Neural cell (in vitro differentiated cells): ENCODE results near the gene TYW1. TPM values are rescaled to one million over a fixed set of nuclear protein-coding genes. Genes with fewer than 3 reads are reported as not detected.
"Not testable (repeated sequence)": the region's sequence is repeated elsewhere in the genome, so short reads cannot be mapped to it uniquely, and the experiment has no call there.

ENCODE experiments used
- H2AFZ ChIP-seq: fragments of 200-600, 300-800 bp; sonication (generic), shearing (Covaris generic); 2 replicates; pipeline ENCODE4 v1.6.0; 2014; ENCODE audit warnings: low read depth, mild to moderate bottlenecking, antibody characterized with exemption, low read length, moderate library complexity
- H3F3A ChIP-seq: fragments of 200-600 bp; shearing (Covaris generic); 2 replicates; pipeline ENCODE4 v1.6.1; 2016; ENCODE audit warnings: mild to moderate bottlenecking, moderate library complexity, mixed read lengths, antibody characterized with exemption, low read length; ENCODE audit not compliant: insufficient read depth, poor library complexity, severe bottlenecking
- H3K27ac ChIP-seq: fragments of 200-600, 300-800 bp; sonication (generic), shearing (Covaris generic); 2 replicates; pipeline ENCODE4 v1.5.1; 2014; ENCODE audit warnings: mild to moderate bottlenecking, low read length, moderate library complexity
- H3K27me3 ChIP-seq: fragments of 300-800, 200-600 bp; sonication (generic), shearing (Covaris generic); 2 replicates; pipeline ENCODE4 v1.6.0; 2014; ENCODE audit warnings: mild to moderate bottlenecking, low read depth, low read length, moderate library complexity; ENCODE audit not compliant: insufficient read depth
- H3K36me3 ChIP-seq: fragments of 300-800, 200-600 bp; sonication (generic), shearing (Covaris generic); 2 replicates; pipeline ENCODE4 v1.5.1; 2014; ENCODE audit warnings: mild to moderate bottlenecking, antibody characterized with exemption, low read length, moderate library complexity; ENCODE audit not compliant: insufficient read depth
- H3K4me2 ChIP-seq: fragments of 300-800, 200-600 bp; sonication (generic), shearing (Covaris generic); 2 replicates; pipeline ENCODE4 v1.6.0; 2014; ENCODE audit warnings: mild to moderate bottlenecking, low read length
- H3K4me3 ChIP-seq: fragments of 300-800, 200-600 bp; sonication (generic), shearing (Covaris generic); 2 replicates; pipeline ENCODE4 v1.5.1; 2014; ENCODE audit warnings: mild to moderate bottlenecking, low read length, moderate library complexity
- H3K79me2 ChIP-seq: fragments of 200-600 bp; shearing (Covaris generic); replicated peaks from 2 replicates; pipeline ENCODE4 v1.6.0; 2014; ENCODE audit warnings: mild to moderate bottlenecking, low read length, moderate library complexity; ENCODE audit not compliant: insufficient read depth
- H3K9ac ChIP-seq: fragments of 300-800, 200-600 bp; sonication (generic), shearing (Covaris generic); 2 replicates; pipeline ENCODE4 v1.6.1; 2016; ENCODE audit warnings: mild to moderate bottlenecking, low read length, mixed read lengths
- H3K9me2 ChIP-seq: fragments of 200-600 bp; shearing (Covaris generic); 2 replicates; pipeline ENCODE4 v1.6.1; 2016; ENCODE audit warnings: mild to moderate bottlenecking, low read length, mixed read lengths; ENCODE audit not compliant: insufficient read depth
- H3K9me3 ChIP-seq: fragments of 200-600, 300-800 bp; sonication (generic), shearing (Covaris generic); 2 replicates; pipeline ENCODE4 v1.6.1; 2016; ENCODE audit warnings: mild to moderate bottlenecking, mixed run types, low read length, moderate library complexity, mixed read lengths
- H4K20me1 ChIP-seq: fragments of 200-600 bp; shearing (Covaris generic); 2 replicates; pipeline ENCODE4 v1.6.1; 2016; ENCODE audit warnings: mild to moderate bottlenecking, mixed run types; ENCODE audit not compliant: insufficient read depth
- CTCF ChIP-seq: fragments of 450-650 bp; IDR thresholded peaks from 2 replicates; pipeline ENCODE4 v1.5.1; 2014; ENCODE audit warnings: antibody characterized with exemption, mild to moderate bottlenecking, moderate library complexity; ENCODE audit not compliant: poor library complexity, severe bottlenecking
- EP300 ChIP-seq: fragments of 450-650 bp; conservative IDR thresholded peaks from 2 replicates; pipeline ENCODE4 v1.6.1; 2014; ENCODE audit warnings: antibody characterized with exemption, mild to moderate bottlenecking, moderate library complexity; ENCODE audit not compliant: poor library complexity, severe bottlenecking
- EZH2 ChIP-seq: fragments of 200-600, 300-800 bp; shearing (Covaris generic), sonication (generic); IDR thresholded peaks from 2 replicates; pipeline ENCODE4 v1.6.1; 2014; ENCODE audit warnings: antibody characterized with exemption, low read length, borderline replicate concordance, mild to moderate bottlenecking; ENCODE audit not compliant: insufficient read depth, poor library complexity, severe bottlenecking
- MXI1 ChIP-seq: fragments of 450-650 bp; conservative IDR thresholded peaks from 2 replicates; pipeline ENCODE4 v1.6.1; 2014; ENCODE audit warnings: antibody characterized with exemption, mild to moderate bottlenecking; ENCODE audit not compliant: poor library complexity, severe bottlenecking
- POLR2AphosphoS5 ChIP-seq: IDR thresholded peaks from 2 replicates; pipeline ENCODE4 v1.6.1; 2012
- RAD21 ChIP-seq: fragments of 450-650 bp; conservative IDR thresholded peaks from 2 replicates; pipeline ENCODE4 v1.6.1; 2014; ENCODE audit warnings: antibody characterized with exemption, mild to moderate bottlenecking, moderate library complexity
- REST ChIP-seq: IDR thresholded peaks from 2 replicates; pipeline ENCODE4 v1.6.1; 2012; ENCODE audit warnings: borderline replicate concordance
- SMC3 ChIP-seq: fragments of 450-650 bp; conservative IDR thresholded peaks from 2 replicates; pipeline ENCODE4 v1.6.1; 2014; ENCODE audit warnings: antibody characterized with exemption, mild to moderate bottlenecking, moderate library complexity; ENCODE audit not compliant: poor library complexity
- TAF1 ChIP-seq: IDR thresholded peaks from 2 replicates; pipeline ENCODE4 v1.6.1; 2012; ENCODE audit warnings: low read depth
- polyA plus RNA-seq: library from polyadenylated mRNA; depleted of rRNA; stranded (reverse); fragments of >200 nt; gene quantifications from 2 replicates; pipeline ENCODE4 v1.2.3, GENCODE V29; 2014

The TYW1 gene
- polyA plus RNA-seq, 1 donor from 2014 or later = 14.9 TPM

DNA sequence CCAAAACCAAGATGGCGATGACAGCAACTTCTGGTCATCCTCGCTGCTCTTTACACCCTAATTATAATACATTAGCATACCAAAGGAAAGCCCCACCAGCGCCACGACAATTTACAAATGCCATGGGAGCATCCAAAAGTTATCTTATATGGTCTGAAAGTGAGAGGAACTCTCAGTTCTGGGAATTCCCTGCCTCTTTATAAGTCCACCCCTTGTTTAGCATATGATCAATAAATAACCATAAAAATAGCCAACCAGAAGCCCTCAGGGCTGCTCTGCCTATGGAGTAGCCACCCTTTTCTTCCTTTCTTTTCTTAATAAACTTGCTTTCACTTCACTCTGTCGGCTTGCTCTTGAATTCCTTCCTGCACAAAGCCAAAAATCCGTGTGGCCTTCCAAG, 262.7 kb downstream of the TYW1 start:
- H4K20me1 ChIP-seq, H3K9me3 ChIP-seq, H3K9ac ChIP-seq, H3K4me2 ChIP-seq, H2AFZ ChIP-seq, H3K36me3 ChIP-seq, H3K27ac ChIP-seq, H3K9me2 ChIP-seq, H3K4me3 ChIP-seq, H3K79me2 ChIP-seq, H3K27me3 ChIP-seq, H3F3A ChIP-seq: not testable (repeated sequence)

DNA sequence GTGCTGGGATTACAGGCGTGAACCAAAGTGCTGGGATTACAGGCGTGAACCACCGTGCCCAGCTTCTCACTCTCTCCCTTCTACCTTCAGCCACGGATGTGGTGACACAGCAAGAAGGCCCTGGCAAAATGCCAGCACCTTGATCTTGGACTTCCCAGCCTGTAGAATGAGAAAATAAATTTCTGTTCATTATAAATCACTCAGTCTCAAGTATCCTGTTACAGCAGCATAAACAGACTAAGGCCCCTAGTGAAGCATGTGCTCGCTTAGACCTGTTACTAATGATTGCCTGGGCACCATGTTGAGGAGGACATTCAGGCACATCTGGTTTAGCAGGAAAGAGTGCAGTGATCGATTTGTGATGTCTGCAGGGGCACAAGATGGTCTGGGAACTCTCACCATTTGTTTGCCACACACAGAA, 263.5 kb downstream of the TYW1 start:
- H3F3A ChIP-seq, H4K20me1 ChIP-seq, H2AFZ ChIP-seq, H3K27ac ChIP-seq, H3K9me3 ChIP-seq, H3K79me2 ChIP-seq, H3K9me2 ChIP-seq, H3K4me3 ChIP-seq, H3K4me2 ChIP-seq, H3K27me3 ChIP-seq, H3K36me3 ChIP-seq, H3K9ac ChIP-seq: not testable (repeated sequence)

DNA sequence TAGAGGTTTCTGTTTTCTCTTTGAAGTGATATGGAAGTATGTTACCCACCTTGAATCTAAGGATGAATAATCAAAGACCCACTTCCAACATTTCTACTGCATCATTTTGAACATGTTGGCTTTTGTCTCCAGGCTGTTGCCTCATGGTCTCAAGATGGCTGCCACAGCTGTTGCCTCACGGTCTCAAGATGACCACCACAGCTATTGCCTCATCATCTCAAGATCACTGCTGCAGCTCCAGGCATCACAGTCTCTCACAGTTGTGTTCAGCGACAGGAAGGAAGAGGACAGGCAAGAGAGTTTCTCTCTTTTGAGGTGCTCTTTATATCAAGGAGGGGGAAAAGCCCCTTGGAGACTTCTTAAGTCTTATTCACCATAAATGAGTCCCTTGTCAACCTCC, 267.4 kb downstream of the TYW1 start:
- not testable (repeated sequence) for H3K4me3 ChIP-seq, H3F3A ChIP-seq, H3K9ac ChIP-seq

DNA sequence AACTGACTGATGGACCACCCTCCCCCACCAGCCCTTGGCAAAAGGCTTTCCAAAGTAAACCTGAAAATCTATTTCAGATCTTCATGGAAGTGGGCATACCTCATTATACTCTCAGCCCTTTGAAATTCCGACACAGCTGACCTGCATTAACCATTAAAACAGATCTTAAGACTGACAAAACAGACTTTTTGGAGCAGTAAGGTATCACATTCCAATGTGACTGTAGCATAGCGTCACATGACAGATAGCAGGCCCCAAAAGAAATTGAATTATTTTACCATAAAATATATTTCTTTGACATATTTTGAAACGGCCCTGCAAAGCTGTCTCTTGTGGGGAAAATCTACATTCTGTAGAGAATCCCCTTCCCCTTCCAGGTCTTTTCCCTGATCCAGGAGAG, 269.4 kb downstream of the TYW1 start:
- H4K20me1 ChIP-seq, H3K79me2 ChIP-seq, H3K9ac ChIP-seq, H3K4me2 ChIP-seq, H3K36me3 ChIP-seq, H3F3A ChIP-seq, H3K27me3 ChIP-seq, H3K9me2 ChIP-seq, H3K27ac ChIP-seq, H3K4me3 ChIP-seq, H2AFZ ChIP-seq, H3K9me3 ChIP-seq: not testable (repeated sequence)

More for the DNA sequence above, 267.4 kb downstream of the TYW1 start:
- not testable (repeated sequence) for H3K9me3 ChIP-seq, H3K27me3 ChIP-seq, H2AFZ ChIP-seq, H3K27ac ChIP-seq, H4K20me1 ChIP-seq, H3K4me2 ChIP-seq, H3K9me2 ChIP-seq, H3K79me2 ChIP-seq, H3K36me3 ChIP-seq

DNA sequence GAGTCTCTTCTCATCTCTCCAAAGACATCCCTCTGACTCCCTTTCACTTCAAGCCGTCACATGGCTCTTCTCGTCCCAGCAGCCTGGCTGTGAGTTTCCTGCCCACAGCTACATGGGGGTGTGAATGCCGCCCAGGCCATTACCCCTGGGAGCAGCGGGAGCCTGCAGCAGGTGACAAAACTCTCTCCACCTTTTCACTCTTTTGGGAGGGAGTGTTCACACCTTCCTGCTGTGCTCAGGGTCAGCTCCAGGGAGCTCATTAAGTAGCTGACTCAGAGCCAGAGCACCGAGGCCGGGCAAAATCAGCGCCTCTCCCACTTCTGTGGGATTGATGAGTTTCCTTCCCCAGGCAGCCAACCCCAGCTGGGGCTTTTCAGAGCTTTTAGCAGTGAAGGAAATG, 271.3 kb downstream of the TYW1 start:
- no peaks in the 10 kb centered on the region for H4K20me1 ChIP-seq
- no peak overlapping the region for H2AFZ ChIP-seq
- H3K4me3 ChIP-seq = no peak overlapping the region
- no peak overlapping the region for H3K4me2 ChIP-seq
- no peaks in the 10 kb centered on the region for H3K9me2 ChIP-seq
- H3K79me2 ChIP-seq = no peaks in the 10 kb centered on the region
- no peak overlapping the region for H3K9ac ChIP-seq
- no peak overlapping the region for H3K27ac ChIP-seq
- no peaks in the 10 kb centered on the region for H3F3A ChIP-seq
- H3K9me3 ChIP-seq = no peaks in the 10 kb centered on the region
- TF ChIP-seq REST (no peak), POLR2AphosphoS5 (no peak), EP300 (no peak), TAF1 (no peak), SMC3 (no peak), RAD21 (no peak), MXI1 (no peak), EZH2 (no peak), CTCF (no peak)
- no peaks in the 10 kb centered on the region for H3K36me3 ChIP-seq
- no peaks in the 10 kb centered on the region for H3K27me3 ChIP-seq
